Astrocyte (in vitro differentiated cells and primary cell): ENCODE results near the gene IL4I1. TPM values are rescaled to one million over a fixed set of nuclear protein-coding genes. Genes with fewer than 3 reads are reported as not detected.

Experiments used
- DNase-seq: peaks from one replicate; pipeline ENCODE4 v3.0.0-alpha.2; 2010; ENCODE audit warnings: low read depth
- FAIRE-seq: peaks from 2 replicates; lab custom pipeline; 2011; peaks lifted over from hg19 to GRCh38; lab: Jason Lieb, UNC
- H2AFZ ChIP-seq: 2 replicates; pipeline ENCODE4 v1.6.0; 2012; ENCODE audit warnings: low read depth, low read length, inconsistent platforms
- H3K27ac ChIP-seq: 2 replicates; pipeline ENCODE4 v1.5.1; 2011; ENCODE audit warnings: low read depth, low read length, inconsistent platforms
- H3K27me3 ChIP-seq: 2 replicates; pipeline ENCODE4 v1.6.0; 2011; ENCODE audit warnings: low read length, inconsistent platforms; ENCODE audit not compliant: insufficient read depth
- H3K36me3 ChIP-seq: 2 replicates; pipeline ENCODE4 v1.5.1; 2011; ENCODE audit warnings: low read length, inconsistent platforms; ENCODE audit not compliant: insufficient read depth
- H3K4me1 ChIP-seq: 2 replicates; pipeline ENCODE4 v1.5.1; 2011; ENCODE audit warnings: low read length, inconsistent platforms; ENCODE audit not compliant: insufficient read depth
- H3K4me2 ChIP-seq: 2 replicates; pipeline ENCODE4 v1.6.0; 2012; ENCODE audit warnings: low read length, inconsistent platforms
- H3K4me3 ChIP-seq: 2 replicates; pipeline ENCODE4 v1.5.1; 2011; ENCODE audit warnings: low read depth, mild to moderate bottlenecking, low read length, inconsistent platforms; ENCODE audit not compliant: insufficient read depth
- H3K79me2 ChIP-seq: 2 replicates; pipeline ENCODE4 v1.6.0; 2012; ENCODE audit warnings: mild to moderate bottlenecking, low read length, inconsistent platforms; ENCODE audit not compliant: insufficient read depth
- H3K9ac ChIP-seq: 2 replicates; pipeline ENCODE4 v1.6.0; 2012; ENCODE audit warnings: mild to moderate bottlenecking, low read length, inconsistent platforms
- H3K9me3 ChIP-seq: 2 replicates; pipeline ENCODE4 v1.5.1; 2012; ENCODE audit warnings: low read depth, mild to moderate bottlenecking, low read length, inconsistent platforms; ENCODE audit not compliant: insufficient read depth
- H4K20me1 ChIP-seq: 2 replicates; pipeline ENCODE4 v1.6.0; 2012; ENCODE audit warnings: low read length, inconsistent platforms; ENCODE audit not compliant: insufficient read depth
- H3K27ac Mint-ChIP-seq: one replicate; pipeline ENCODE4 v1.8.0; 2021; ENCODE audit warnings: mild to moderate bottlenecking, mixed read lengths; ENCODE audit not compliant: unreplicated experiment
- H3K27me3 Mint-ChIP-seq: one replicate; pipeline ENCODE4 v1.8.0; 2021; ENCODE audit warnings: low read depth, mixed read lengths; ENCODE audit not compliant: unreplicated experiment
- H3K36me3 Mint-ChIP-seq: one replicate; pipeline ENCODE4 v1.8.0; 2021; ENCODE audit warnings: low read depth, mixed read lengths; ENCODE audit not compliant: unreplicated experiment
- H3K4me1 Mint-ChIP-seq: one replicate; pipeline ENCODE4 v1.8.0; 2021; ENCODE audit warnings: low read depth, mixed read lengths; ENCODE audit not compliant: unreplicated experiment
- H3K4me3 Mint-ChIP-seq: one replicate; pipeline ENCODE4 v1.8.0; 2021; ENCODE audit warnings: mild to moderate bottlenecking, moderate library complexity, mixed read lengths; ENCODE audit not compliant: unreplicated experiment
- H3K9me3 Mint-ChIP-seq: one replicate; pipeline ENCODE4 v1.8.0; 2021; ENCODE audit warnings: mild to moderate bottlenecking, mixed read lengths; ENCODE audit not compliant: unreplicated experiment
- EZH2 ChIP-seq: IDR thresholded peaks from 2 replicates; pipeline ENCODE4 v1.6.1; 2012; ENCODE audit warnings: mild to moderate bottlenecking, low read length, inconsistent platforms; ENCODE audit not compliant: insufficient read depth
- total RNA-seq: library from RNA; stranded (reverse); gene quantifications from 2 replicates; pipeline ENCODE4 v1.2.1, GENCODE V29; 2021
- TF ChIP-seq, protein P1 (sequence below): IDR thresholded peaks from 2 replicates; pipeline ENCODE4 v1.5.1; 2011; ENCODE audit warnings: low read depth, mild to moderate bottlenecking, inconsistent platforms, low read length, moderate library complexity; ENCODE audit not compliant: insufficient read depth

The IL4I1 gene
- total RNA-seq, 1 donor from 2014 or later = 0.27 TPM

DNA sequence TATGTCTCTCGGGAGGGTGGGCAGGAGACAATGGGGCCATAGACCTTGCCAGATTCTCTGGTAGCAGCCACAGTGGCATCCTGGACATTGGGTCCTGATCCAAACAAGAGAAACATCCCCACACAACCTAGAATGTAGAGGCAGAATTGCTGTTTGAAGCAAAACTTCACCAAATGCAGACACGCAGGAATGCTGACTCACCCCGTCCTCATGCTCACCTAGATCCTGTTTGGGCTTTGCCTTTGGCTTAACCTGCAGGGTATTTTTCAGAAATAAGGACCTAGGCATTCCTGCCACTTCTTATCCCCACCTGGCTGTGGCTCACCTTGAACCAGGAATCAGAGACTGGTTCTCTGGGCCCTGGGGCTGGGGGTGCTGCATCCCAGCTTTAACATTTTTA, 11.9 kb downstream of the IL4I1 start:
- H3K4me1 ChIP-seq = no peaks in the 10 kb centered on the region
- peaks cover 26% of the 10 kb centered on the region for H3K36me3 Mint-ChIP-seq
- H2AFZ ChIP-seq = no peak overlapping the region
- no peak overlapping the region for H3K4me3 Mint-ChIP-seq
- no peak overlapping the region for H3K4me2 ChIP-seq
- no peak for TF ChIP-seq EZH2
- TF ChIP-seq, protein P1, sequence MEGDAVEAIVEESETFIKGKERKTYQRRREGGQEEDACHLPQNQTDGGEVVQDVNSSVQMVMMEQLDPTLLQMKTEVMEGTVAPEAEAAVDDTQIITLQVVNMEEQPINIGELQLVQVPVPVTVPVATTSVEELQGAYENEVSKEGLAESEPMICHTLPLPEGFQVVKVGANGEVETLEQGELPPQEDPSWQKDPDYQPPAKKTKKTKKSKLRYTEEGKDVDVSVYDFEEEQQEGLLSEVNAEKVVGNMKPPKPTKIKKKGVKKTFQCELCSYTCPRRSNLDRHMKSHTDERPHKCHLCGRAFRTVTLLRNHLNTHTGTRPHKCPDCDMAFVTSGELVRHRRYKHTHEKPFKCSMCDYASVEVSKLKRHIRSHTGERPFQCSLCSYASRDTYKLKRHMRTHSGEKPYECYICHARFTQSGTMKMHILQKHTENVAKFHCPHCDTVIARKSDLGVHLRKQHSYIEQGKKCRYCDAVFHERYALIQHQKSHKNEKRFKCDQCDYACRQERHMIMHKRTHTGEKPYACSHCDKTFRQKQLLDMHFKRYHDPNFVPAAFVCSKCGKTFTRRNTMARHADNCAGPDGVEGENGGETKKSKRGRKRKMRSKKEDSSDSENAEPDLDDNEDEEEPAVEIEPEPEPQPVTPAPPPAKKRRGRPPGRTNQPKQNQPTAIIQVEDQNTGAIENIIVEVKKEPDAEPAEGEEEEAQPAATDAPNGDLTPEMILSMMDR = no peak
- H3K27me3 Mint-ChIP-seq = no peaks in the 10 kb centered on the region
- no peak overlapping the region for H3K27ac ChIP-seq
- H3K9ac ChIP-seq = no peak overlapping the region
- no peak overlapping the region for H3K4me3 ChIP-seq
- peaks cover 9% of the 10 kb centered on the region for H3K36me3 ChIP-seq
- peaks cover 12% of the 10 kb centered on the region for H3K9me3 ChIP-seq
- no peaks in the 10 kb centered on the region for H3K79me2 ChIP-seq
- no peaks in the 10 kb centered on the region for H4K20me1 ChIP-seq
- FAIRE-seq (no peak), DNase-seq (no peak)
- no peaks in the 10 kb centered on the region for H3K4me1 Mint-ChIP-seq
- H3K27ac Mint-ChIP-seq = no peak overlapping the region
- H3K9me3 Mint-ChIP-seq = no peaks in the 10 kb centered on the region
- no peaks in the 10 kb centered on the region for H3K27me3 ChIP-seq

DNA sequence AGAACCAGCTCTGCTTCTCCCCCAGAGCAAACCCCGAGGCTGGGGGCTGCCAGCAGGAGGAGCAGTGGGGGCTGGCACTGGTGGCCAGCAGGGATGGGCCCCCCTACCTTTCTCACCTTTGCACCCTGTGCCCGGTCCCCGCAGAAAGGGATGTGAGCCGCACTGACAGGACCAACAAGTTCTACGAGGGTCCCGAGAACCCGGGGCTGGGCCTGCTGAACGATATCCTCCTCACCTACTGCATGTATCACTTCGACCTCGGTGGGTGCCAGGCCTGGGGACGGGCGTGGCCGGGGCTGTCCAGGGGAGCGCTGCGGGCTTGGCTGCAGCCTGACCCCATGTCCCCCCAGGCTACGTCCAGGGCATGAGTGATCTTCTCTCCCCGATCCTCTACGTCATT, 12.6 kb downstream of the IL4I1 start:
- H3K27ac ChIP-seq = no peak overlapping the region
- TF ChIP-seq, protein P1 = no peak
- no peak for TF ChIP-seq EZH2
- H4K20me1 ChIP-seq = no peaks in the 10 kb centered on the region
- H3K27ac Mint-ChIP-seq = no peak overlapping the region
- H3K4me3 ChIP-seq = no peak overlapping the region
- FAIRE-seq = no peak
- H3K27me3 Mint-ChIP-seq = no peaks in the 10 kb centered on the region
- H3K4me3 Mint-ChIP-seq = no peak overlapping the region
- no peak for DNase-seq
- peaks cover 9% of the 10 kb centered on the region for H3K36me3 ChIP-seq
- H3K27me3 ChIP-seq = no peaks in the 10 kb centered on the region
- H3K36me3 Mint-ChIP-seq = peaks cover 24% of the 10 kb centered on the region
- H3K4me1 ChIP-seq = no peaks in the 10 kb centered on the region
- peaks cover 6% of the 10 kb centered on the region for H3K9me3 ChIP-seq
- H2AFZ ChIP-seq = no peak overlapping the region
- no peak overlapping the region for H3K4me2 ChIP-seq
- H3K9me3 Mint-ChIP-seq = no peaks in the 10 kb centered on the region
- H3K4me1 Mint-ChIP-seq = no peaks in the 10 kb centered on the region
- H3K79me2 ChIP-seq = peaks cover 2% of the 10 kb centered on the region
- no peak overlapping the region for H3K9ac ChIP-seq

DNA sequence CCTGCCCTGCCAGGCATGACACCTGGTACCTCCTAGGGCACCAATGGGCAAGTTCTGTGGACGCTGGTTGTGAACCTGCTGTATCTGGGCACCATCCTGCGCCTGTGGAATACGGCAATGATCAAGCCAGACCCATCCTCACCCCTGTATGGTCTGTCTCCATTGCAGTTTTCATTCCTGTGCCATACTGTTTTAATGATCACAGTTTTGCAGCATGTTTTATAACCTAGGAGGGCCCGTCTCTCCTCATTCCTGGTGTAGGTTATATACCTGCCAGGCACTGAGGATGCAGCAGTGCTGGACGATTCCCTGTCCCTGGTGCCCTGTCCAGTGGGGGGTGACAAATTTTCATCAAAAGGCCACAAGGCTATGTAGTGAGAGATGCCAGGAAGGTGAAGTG, 13.6 kb downstream of the IL4I1 start:
- peaks cover 12% of the 10 kb centered on the region for H3K79me2 ChIP-seq
- TF ChIP-seq, protein P1 = no peak
- no peak for TF ChIP-seq EZH2
- Mint-ChIP-seq H3K27ac (no peak overlapping the region), H3K36me3 (peaks cover 24% of the 10 kb centered on the region), H3K4me1 (no peaks in the 10 kb centered on the region), H3K4me3 (no peak overlapping the region), H3K27me3 (no peaks in the 10 kb centered on the region), H3K9me3 (no peaks in the 10 kb centered on the region)
- H3K27ac ChIP-seq = no peak overlapping the region
- peaks cover 6% of the 10 kb centered on the region for H3K4me1 ChIP-seq
- no peak overlapping the region for H2AFZ ChIP-seq
- FAIRE-seq = no peak
- H3K36me3 ChIP-seq = peaks cover 9% of the 10 kb centered on the region
- H3K4me3 ChIP-seq = no peak overlapping the region
- H3K9ac ChIP-seq = no peak overlapping the region
- peaks cover 6% of the 10 kb centered on the region for H3K9me3 ChIP-seq
- H3K4me2 ChIP-seq = no peak overlapping the region
- no peaks in the 10 kb centered on the region for H3K27me3 ChIP-seq
- peaks cover 5% of the 10 kb centered on the region for H4K20me1 ChIP-seq
- no peak for DNase-seq
